ENCODE data around the gene MAT2B.

- TF ChIP-seq POLR2AphosphoS5 (IDR thresholded peaks at IDR 0.05) (no peak), CTCF (IDR thresholded peaks at IDR 0.05) (no peak)
Measured at GRCh38 chr5:163509291-163509951, 4.0 kb downstream of the MAT2B start.

All from stomach (tissue), 4 donors.